GM04503 (cell line): ENCODE data around the gene CEP97.
"Not testable (repeated sequence)": the region's sequence is repeated elsewhere in the genome, so short reads cannot be mapped to it uniquely, and the experiment has no call there.

Experiments used
- DNase-seq: peaks from one replicate; pipeline ENCODE4 v3.0.0-alpha.2; 2012; ENCODE audit warnings: low read depth

Gene CEP97

DNA sequence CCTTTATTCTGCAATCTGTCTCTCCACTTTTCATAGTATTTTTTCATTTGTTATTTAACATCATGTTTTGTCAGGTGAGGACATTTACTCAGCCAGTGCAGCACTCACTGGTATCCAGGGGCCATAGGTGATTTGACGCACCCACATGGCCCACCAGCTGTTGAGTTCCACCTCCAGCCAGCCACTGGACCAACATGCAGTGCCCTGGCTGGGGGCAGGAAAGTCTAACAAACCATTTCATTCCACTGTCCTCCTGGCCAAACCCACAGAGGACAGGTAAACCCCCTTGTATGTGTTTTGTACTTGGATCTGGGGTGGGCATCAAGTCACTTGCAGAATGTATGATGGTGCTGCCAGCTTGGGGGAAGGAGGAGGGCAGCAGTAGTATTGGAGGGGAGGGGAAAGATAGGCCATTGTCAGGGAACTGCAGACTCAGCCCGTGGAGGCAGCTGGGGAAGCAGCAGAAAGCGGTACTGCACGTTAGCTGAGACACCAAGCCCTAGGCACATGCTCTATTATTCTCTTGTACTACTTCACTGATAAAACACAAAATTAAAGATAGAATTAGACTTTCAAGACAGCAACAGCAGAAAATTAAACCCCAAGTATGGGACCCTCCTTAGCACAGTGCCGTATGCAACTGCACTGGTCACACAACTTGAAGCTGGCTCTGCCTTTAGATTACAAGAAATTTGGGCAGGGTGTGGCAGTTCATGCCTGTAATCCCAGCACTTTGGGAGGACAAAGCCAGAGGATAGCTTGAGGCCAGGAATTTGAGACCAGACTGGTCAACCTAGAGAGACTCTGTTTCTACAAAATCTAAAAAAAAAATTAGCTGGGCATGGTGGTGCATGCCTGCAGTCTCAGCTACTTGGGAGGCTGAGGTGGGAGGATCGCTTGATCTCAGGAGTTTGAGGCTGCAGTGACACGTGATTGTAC lies 22.4 kb upstream of the CEP97 start:
- no peak for DNase-seq

- DNase-seq, result no peak
These were observed 21.7 kb upstream of the CEP97 start for GRCh38 chr3:101702726-101703125.

DNA sequence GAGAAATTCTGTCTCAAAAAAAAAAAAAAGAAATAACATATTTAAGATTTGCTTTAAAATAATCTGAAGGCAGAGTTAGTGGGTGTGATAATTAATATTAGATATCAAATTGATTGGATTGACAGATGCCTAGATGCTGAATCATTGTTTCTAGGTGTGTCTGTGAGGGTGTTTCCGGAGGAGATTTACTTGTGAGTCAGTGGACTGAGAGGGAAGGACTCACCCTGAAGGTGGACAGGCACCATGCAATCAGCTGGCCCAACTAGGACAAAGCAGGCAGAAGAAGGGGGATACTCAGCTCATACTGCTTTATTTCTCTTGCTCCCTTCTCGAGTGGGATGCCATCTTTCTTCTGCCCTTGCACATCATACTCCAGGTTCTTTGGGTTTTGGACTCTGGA lies 21.2 kb upstream of the CEP97 start:
- no peak for DNase-seq

- DNase-seq, result not testable (repeated sequence)
These were observed 19.8 kb upstream of the CEP97 start for GRCh38 chr3:101704639-101705038.

DNA sequence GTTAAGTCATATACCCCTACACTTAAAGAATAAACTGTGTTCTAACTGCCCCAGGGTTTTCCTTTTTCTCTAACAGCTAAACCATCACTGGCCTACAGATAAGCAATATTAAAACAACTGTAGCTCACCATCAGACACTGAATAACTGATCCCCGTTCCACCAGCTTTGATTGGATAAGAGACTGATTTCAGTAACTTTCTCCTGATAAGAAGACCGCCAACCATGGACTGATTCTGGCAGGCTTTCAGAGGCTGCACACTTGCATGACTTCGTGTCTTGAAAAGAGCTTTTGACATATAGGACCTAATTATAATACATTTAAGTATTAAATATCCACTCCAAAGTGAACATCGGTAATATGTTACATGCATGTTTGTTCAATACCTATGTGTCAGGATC lies 15.3 kb upstream of the CEP97 start:
- no peak for DNase-seq

DNA sequence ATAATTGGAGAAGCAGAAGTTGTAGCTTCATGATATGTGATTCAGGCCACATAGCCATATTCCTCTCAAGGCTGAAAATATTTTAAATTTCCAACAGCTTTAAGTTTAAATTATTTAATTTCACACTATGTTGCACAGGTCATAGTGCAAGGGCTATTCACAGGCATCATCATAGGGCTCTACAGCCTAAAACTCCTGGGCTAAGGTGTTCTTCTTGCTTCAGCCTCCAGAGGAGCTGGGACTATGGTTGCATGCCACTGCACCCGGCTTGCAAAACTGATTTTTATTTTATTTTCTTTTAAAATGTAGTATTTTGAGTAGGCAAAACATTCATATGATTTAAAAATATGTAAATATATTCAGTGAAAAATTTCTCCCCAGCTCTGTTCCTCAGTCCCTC lies 6.0 kb upstream of the CEP97 start:
- DNase-seq, result no peak

- no peak for DNase-seq
These were observed 4.7 kb upstream of the CEP97 start for GRCh38 chr3:101719604-101720185.

DNA sequence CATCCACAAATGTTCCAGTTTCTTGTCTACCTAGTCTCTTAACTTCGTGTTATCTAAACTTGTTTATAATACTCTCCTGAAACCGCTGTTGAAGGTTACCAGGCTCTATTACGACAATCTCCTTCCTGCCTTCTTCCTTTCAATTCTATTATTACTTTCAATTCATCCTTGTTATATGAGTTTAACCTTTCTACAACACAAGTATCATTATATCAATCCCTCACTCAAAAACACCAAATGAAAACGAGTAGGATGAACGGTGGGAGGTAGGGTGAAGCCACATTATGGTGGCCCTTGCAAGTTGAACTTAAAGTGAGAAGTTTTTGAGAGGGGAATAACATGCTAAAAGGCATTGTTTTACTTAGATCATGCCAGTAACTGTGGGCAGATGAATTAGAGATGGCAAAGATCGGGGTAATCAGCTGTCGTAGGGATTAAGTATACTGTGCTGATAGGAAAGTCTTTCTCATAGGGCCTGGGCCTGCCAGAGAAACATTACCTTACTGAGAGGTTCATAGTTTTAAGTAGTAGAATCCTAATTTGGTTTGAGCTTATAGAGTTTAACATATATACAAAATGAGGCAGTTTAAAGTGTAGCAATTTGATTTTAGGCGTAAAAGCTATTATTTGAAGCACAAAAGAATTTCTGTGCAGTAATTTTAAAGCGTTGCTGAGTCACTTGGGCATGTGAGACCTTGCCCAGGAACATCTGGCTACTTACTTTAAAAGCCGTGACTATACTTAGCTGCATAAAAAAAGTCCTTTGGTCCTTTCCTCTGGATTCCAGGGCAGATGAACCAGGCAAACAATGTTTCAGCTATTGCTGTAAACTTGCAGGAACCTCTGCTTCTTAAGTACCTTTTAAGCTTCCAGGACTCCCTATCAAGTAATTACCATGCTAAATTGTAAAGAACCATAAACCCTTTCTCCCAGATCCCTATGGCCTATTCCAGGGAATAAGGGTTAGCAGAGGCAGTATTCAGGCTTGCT lies 3.3 kb upstream of the CEP97 start:
- DNase-seq, result no peak

DNA sequence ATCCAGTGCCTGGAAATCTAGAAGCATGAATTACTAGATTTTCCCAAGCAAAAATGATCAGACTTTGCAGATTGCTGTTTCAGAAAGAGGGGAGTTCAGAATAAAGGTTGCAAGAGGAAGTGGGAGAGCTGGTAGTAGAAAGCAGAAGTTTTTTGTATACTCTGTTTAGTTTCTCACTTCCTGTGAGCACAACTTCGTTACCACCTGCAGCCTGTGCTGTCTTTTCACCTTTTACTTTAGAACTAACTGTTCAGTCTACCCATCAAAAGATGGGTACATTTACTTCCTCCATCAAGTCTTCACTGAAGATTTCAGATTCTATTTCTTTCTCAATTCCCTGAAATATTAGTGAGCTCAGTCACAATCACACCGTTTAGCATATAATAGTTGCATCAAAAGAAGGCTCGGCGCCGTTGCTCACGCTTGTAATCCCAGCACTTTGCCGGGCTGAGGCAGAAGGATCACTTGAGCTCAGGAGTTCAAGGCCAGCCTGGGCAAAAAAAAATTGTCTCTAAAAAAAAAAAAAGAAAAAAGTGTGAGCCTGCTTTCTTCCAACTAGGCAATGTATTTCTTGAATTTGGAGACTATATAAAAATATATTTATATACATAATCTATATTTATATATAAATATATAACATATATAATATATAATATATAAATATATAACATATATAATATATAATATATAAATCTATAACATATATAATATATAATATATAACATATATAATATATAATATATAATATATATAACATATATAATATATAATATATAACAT lies 1.8 kb upstream of the CEP97 start:
- no peak for DNase-seq

GRCh38 chr3:101725194-101725889 lies 928 bp downstream of the CEP97 start:
- DNase-seq, result no peak

DNA sequence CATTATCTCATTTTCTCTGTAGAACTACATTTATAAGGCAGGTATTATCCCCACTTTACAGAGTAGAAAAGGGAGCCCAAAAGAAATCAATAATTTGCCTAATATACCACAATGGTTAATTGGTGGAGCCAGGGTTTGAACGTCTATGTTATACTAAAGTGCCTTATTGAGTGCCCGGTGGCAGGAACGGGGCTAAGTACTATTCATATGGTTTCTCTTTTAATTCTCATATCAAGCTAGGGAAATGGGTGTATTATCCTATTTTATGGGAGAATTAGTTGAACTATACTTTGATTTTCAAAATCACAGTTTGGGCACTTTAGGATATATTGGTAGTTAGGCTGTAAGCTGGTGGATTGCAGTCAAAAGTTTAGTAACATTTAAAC lies 1.5 kb downstream of the CEP97 start:
- no peak for DNase-seq

- no peak for DNase-seq
These were observed 5.2 kb downstream of the CEP97 start for GRCh38 chr3:101729586-101729985.

GRCh38 chr3:101730839-101731238 lies 6.4 kb downstream of the CEP97 start:
- DNase-seq, result no peak

GRCh38 chr3:101732240-101732641 lies 7.8 kb downstream of the CEP97 start:
- no peak for DNase-seq

GRCh38 chr3:101735833-101736232 lies 11.4 kb downstream of the CEP97 start:
- DNase-seq, result no peak

DNA sequence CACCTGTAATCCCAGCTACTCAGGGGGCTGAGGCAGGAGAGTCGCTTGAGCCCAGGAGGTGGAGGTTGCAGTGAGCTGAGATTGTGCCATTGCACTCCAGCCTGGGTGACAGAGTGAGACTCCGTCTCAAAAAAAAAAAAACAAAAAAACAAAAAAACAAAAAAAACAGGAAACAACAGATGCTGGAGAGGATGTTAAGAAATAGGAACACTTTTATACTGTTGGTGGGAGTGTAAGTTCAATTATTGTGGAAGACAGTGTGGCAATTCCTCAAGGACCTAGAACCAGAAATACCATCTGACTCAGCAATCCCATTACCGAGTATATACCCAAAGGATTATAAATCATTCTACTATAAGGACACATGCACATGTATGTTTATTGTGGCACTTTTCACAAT lies 17.5 kb downstream of the CEP97 start:
- not testable (repeated sequence) for DNase-seq

DNA sequence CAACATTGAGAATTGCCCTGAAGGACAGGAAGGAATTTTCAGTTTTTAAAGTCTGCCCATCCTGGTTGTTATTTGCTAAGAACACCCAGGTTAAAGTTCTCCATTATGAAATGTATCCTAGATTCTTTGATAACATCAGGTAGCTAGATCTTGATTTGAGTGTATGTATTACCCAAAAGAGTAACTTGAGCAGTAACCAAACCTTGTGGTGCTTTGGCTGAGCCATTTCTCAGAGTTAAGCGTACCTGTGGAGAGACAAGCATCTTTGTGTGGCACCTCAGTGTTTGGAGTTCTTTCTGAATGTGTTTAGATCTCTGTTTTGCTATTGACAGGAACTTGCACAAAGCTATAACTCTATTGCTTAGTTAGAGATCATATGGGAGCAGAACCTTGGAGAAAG lies 20.4 kb downstream of the CEP97 start:
- no peak for DNase-seq

- not testable (repeated sequence) for DNase-seq
These were observed 21.5 kb downstream of the CEP97 start for GRCh38 chr3:101745934-101746333.

- not testable (repeated sequence) for DNase-seq
These were observed 29.1 kb downstream of the CEP97 start for GRCh38 chr3:101753386-101754113.

DNA sequence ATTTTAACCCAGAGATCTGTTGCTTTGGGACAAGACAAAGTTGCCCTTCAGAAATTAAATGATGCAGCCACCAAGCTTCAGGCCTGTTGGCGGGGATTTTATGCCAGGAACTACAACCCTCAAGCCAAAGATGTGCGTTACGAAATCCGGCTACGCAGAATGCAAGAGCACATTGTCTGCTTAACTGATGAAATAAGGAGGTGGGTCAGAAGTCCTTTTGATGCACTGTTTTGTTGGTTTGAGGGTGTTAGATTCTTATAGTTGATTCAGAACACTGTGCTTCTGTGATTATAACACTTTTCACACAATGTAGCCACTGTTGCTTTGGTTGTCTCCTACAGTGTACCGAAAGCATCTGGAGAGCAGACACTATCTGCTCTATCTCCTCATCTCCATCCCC lies 33.8 kb downstream of the CEP97 start:
- DNase-seq, result no peak
